Measurements from ENCODE around the gene GUCY2D.

DNA sequence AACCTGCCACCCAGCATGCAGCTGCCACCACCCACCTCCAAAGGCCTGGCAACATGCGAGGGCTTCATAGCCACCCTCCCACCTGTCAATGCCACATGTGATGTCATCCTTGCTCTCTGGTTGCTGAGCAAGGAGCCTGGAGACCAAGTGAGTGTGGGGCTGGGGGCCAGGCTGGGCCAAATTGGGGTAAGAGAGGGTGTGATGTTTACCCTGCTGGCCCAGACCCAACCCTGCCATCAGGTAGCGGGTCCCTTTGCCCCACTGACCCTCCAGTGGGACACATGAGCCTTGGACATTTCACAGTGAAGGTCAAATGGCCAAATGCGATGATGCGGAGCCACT, 45.3 kb downstream of the GUCY2D start:
- TF ChIP-seq, protein P1, sequence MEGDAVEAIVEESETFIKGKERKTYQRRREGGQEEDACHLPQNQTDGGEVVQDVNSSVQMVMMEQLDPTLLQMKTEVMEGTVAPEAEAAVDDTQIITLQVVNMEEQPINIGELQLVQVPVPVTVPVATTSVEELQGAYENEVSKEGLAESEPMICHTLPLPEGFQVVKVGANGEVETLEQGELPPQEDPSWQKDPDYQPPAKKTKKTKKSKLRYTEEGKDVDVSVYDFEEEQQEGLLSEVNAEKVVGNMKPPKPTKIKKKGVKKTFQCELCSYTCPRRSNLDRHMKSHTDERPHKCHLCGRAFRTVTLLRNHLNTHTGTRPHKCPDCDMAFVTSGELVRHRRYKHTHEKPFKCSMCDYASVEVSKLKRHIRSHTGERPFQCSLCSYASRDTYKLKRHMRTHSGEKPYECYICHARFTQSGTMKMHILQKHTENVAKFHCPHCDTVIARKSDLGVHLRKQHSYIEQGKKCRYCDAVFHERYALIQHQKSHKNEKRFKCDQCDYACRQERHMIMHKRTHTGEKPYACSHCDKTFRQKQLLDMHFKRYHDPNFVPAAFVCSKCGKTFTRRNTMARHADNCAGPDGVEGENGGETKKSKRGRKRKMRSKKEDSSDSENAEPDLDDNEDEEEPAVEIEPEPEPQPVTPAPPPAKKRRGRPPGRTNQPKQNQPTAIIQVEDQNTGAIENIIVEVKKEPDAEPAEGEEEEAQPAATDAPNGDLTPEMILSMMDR (IDR thresholded peaks at IDR 0.05) = no peak
- TF ChIP-seq POLR2A (IDR thresholded peaks at IDR 0.05) (no peak), EP300 (IDR thresholded peaks at IDR 0.05) (no peak)

Data from tibial nerve (tissue), 4 donors.